Upper lobe of left lung (tissue), 4 donors: Measurements from ENCODE around the gene EYS.

Experiments
- EP300 ChIP-seq, 4 donors: sonication (generic); formaldehyde crosslinking; IDR thresholded peaks; one replicate each; pipeline ENCODE4 v1.5.1; 2017; ENCODE audit warnings: antibody characterized with exemption in 4 of 4, control low read depth in 2 of 4
- POLR2A ChIP-seq, 4 donors: fragments of 450-650 bp; IDR thresholded peaks; one replicate each; pipeline ENCODE4 v1.5.1; 2016 to 2017; ENCODE audit warnings: antibody characterized with exemption in 4 of 4, mild to moderate bottlenecking in 2 of 4
- TF ChIP-seq, protein P1 (sequence below), 6 experiments: fragments of 450-650 bp in 4 of 6; fragments of 200-600 bp in 2 of 6; sonication (generic) in 2 of 6; IDR thresholded peaks; one replicate each; pipeline ENCODE4 v1.5.1; 2016 to 2019; ENCODE audit warnings: antibody characterized with exemption in 6 of 6

GRCh38 chr6:64230530-64230929 is 1476.5 kb downstream of the EYS start:
- TF ChIP-seq, protein P1, sequence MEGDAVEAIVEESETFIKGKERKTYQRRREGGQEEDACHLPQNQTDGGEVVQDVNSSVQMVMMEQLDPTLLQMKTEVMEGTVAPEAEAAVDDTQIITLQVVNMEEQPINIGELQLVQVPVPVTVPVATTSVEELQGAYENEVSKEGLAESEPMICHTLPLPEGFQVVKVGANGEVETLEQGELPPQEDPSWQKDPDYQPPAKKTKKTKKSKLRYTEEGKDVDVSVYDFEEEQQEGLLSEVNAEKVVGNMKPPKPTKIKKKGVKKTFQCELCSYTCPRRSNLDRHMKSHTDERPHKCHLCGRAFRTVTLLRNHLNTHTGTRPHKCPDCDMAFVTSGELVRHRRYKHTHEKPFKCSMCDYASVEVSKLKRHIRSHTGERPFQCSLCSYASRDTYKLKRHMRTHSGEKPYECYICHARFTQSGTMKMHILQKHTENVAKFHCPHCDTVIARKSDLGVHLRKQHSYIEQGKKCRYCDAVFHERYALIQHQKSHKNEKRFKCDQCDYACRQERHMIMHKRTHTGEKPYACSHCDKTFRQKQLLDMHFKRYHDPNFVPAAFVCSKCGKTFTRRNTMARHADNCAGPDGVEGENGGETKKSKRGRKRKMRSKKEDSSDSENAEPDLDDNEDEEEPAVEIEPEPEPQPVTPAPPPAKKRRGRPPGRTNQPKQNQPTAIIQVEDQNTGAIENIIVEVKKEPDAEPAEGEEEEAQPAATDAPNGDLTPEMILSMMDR (IDR thresholded peaks at IDR 0.05) = no peak
- TF ChIP-seq POLR2A (IDR thresholded peaks at IDR 0.05) = no peak
- TF ChIP-seq EP300 (IDR thresholded peaks at IDR 0.05) = no peak
